Mesothelial cell of epicardium (in vitro differentiated cells): ENCODE data around the gene PPP1R1B. TPM values are rescaled to one million over a fixed set of nuclear protein-coding genes. Genes with fewer than 3 reads are reported as not detected.

Experiments
- DNase-seq, 2 experiments: peaks; one replicate each; pipeline ENCODE4 v3.0.0; 2021; ENCODE audit warnings: low spot score in 2 of 2; ENCODE audit not compliant: unreplicated experiment in 2 of 2
- H3K27ac Mint-ChIP-seq: 2 replicates; pipeline ENCODE4 v1.8.0; 2021; ENCODE audit warnings: mixed read lengths
- H3K27me3 Mint-ChIP-seq: 2 replicates; pipeline ENCODE4 v1.8.0; 2021; ENCODE audit warnings: low read depth, mixed read lengths
- H3K36me3 Mint-ChIP-seq: 2 replicates; pipeline ENCODE4 v1.8.0; 2021; ENCODE audit warnings: mixed read lengths
- H3K4me1 Mint-ChIP-seq: 2 replicates; pipeline ENCODE4 v1.8.0; 2021; ENCODE audit warnings: mixed read lengths
- H3K4me3 Mint-ChIP-seq: 2 replicates; pipeline ENCODE4 v1.8.0; 2021; ENCODE audit warnings: mild to moderate bottlenecking, moderate library complexity, mixed read lengths
- H3K9me3 Mint-ChIP-seq: 2 replicates; pipeline ENCODE4 v1.8.0; 2021; ENCODE audit warnings: mixed read lengths
- total RNA-seq: library from RNA; stranded (reverse); gene quantifications from 3 replicates; pipeline ENCODE4 v1.2.1, GENCODE V29; 2021
- TF ChIP-seq, protein P1 (sequence below): fragments of 200-600 bp; sonication (generic); IDR thresholded peaks from one replicate; pipeline ENCODE4 v1.5.0; 2021; ENCODE audit warnings: antibody characterized with exemption; ENCODE audit not compliant: unreplicated experiment

The PPP1R1B gene
- total RNA-seq, 1 donor from 2014 or later, result 0.58 TPM

DNA sequence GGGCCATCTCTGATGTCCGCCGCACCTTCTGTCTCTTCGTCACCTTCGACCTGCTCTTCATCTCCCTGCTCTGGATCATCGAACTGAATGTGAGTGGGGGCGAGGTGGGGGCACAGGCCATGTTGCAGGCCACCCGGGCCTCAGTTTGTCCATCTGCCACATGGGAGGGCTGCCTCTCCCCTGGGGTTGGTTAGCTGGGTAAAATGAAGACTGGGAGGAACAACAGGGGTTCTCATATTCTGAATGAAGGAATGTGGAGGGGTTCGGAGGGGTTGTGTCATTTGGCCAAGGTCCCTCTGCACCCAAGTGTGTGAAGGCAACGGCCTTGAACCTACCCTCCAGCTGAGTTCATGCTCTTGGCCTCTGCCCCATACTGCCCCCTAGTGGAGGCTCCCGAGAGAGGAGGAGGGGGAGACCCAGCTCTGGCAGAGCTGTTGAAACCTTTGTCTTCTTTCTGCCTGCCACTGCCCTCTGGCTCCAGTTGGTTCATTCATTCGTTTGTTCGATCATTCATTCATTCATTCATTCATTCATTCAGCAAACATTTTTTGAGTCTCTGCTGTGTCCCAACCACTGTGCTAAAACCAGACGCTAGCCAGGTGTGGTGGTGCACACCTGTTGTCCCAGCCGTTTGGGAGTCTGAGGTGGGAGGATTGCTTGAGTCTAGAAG is 27.0 kb downstream of the PPP1R1B start:
- TF ChIP-seq, protein P1, sequence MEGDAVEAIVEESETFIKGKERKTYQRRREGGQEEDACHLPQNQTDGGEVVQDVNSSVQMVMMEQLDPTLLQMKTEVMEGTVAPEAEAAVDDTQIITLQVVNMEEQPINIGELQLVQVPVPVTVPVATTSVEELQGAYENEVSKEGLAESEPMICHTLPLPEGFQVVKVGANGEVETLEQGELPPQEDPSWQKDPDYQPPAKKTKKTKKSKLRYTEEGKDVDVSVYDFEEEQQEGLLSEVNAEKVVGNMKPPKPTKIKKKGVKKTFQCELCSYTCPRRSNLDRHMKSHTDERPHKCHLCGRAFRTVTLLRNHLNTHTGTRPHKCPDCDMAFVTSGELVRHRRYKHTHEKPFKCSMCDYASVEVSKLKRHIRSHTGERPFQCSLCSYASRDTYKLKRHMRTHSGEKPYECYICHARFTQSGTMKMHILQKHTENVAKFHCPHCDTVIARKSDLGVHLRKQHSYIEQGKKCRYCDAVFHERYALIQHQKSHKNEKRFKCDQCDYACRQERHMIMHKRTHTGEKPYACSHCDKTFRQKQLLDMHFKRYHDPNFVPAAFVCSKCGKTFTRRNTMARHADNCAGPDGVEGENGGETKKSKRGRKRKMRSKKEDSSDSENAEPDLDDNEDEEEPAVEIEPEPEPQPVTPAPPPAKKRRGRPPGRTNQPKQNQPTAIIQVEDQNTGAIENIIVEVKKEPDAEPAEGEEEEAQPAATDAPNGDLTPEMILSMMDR, result peak; percentile 65
- H3K36me3 Mint-ChIP-seq, result peaks cover 9% of the 10 kb centered on the region
- peaks cover 18% of the 10 kb centered on the region for H3K4me1 Mint-ChIP-seq
- H3K27ac Mint-ChIP-seq, result no peak overlapping the region
- peak in 1 of 2 experiments; percentile 60 for DNase-seq
- no peaks in the 10 kb centered on the region for H3K27me3 Mint-ChIP-seq
- H3K9me3 Mint-ChIP-seq, result no peaks in the 10 kb centered on the region
- no peak overlapping the region for H3K4me3 Mint-ChIP-seq

DNA sequence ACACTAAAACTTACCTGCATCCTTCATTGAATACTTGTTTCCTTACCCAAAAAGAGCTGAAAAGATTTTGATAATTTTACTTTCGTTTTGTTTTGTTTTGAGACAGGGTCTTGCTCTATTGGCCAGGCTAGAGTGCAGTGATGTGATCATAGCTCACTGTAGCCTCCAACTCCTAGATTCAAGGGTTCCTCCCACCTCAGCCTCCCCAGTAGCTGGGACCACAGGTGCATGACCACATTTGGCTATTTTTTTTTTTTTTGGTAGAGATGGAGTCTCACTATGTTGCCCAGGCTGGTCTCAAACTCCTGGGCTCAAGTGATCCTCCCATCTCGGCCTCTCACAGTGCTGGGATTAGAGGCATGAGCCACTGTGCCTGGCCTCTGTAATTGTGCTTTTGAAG is 28.4 kb downstream of the PPP1R1B start:
- Mint-ChIP-seq H3K36me3 (peaks cover 9% of the 10 kb centered on the region), H3K4me3 (no peak overlapping the region), H3K4me1 (peaks cover 18% of the 10 kb centered on the region), H3K27ac (no peak overlapping the region), H3K9me3 (no peaks in the 10 kb centered on the region), H3K27me3 (no peaks in the 10 kb centered on the region)
- no peak for DNase-seq
- TF ChIP-seq, protein P1, result no peak

DNA sequence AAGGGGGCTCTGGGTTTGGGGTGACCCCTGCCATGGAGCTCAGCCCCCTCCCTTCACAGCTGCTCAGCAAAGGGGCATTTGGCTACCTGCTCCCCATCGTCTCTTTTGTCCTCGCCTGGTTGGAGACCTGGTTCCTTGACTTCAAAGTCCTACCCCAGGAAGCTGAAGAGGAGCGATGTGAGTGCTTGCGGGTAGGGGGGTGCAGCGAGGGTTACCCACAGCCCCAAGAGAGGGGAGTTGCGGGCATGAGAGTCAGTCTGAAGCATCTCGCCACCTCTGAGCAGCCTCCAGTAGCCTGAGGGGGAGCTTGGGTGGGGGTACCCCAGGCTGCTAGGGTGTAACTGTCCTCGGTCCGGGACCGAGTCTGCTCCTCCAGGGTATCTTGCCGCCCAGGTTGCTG is 31.6 kb downstream of the PPP1R1B start:
- Mint-ChIP-seq H3K4me3 (no peak overlapping the region), H3K27ac (no peak overlapping the region), H3K36me3 (peaks cover 13% of the 10 kb centered on the region), H3K9me3 (no peaks in the 10 kb centered on the region), H3K4me1 (peaks cover 9% of the 10 kb centered on the region), H3K27me3 (no peaks in the 10 kb centered on the region)
- TF ChIP-seq, protein P1, result no peak
- DNase-seq, result no peak

DNA sequence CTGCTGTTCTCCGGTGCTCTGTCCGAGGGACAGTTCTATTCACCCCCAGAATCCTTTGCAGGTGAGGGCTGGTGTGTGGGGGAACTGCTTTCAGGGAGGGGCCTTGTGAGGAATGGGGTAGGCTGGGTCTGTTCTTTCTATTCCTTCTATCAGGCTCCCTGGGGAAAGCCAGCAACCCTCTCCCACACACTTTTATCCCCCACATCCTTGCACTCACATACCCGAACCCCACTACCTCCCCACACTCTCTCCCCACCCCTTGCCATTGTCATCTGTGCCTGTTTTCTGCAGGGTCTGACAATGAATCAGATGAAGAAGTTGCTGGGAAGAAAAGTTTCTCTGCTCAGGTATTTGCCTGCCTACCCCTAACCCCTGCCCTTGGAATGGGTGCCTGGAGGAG is 32.0 kb downstream of the PPP1R1B start:
- DNase-seq, result no peak
- H3K9me3 Mint-ChIP-seq, result no peaks in the 10 kb centered on the region
- no peaks in the 10 kb centered on the region for H3K27me3 Mint-ChIP-seq
- peaks cover 6% of the 10 kb centered on the region for H3K4me1 Mint-ChIP-seq
- H3K36me3 Mint-ChIP-seq, result peaks cover 13% of the 10 kb centered on the region
- H3K27ac Mint-ChIP-seq, result no peak overlapping the region
- H3K4me3 Mint-ChIP-seq, result no peak overlapping the region
- TF ChIP-seq, protein P1, result no peak

GRCh38 chr17:39659279-39660010 is 32.7 kb downstream of the PPP1R1B start:
- no peaks in the 10 kb centered on the region for H3K27me3 Mint-ChIP-seq
- no peak overlapping the region for H3K4me3 Mint-ChIP-seq
- H3K36me3 Mint-ChIP-seq, result peaks cover 13% of the 10 kb centered on the region
- no peak overlapping the region for H3K27ac Mint-ChIP-seq
- TF ChIP-seq, protein P1, result no peak
- H3K4me1 Mint-ChIP-seq, result peaks cover 10% of the 10 kb centered on the region
- H3K9me3 Mint-ChIP-seq, result no peaks in the 10 kb centered on the region
- no peak for DNase-seq
